GM12801 (cell line): Measurements from ENCODE around the gene MOSPD2.

Experiments
- CTCF ChIP-seq: IDR thresholded peaks from one replicate; pipeline ENCODE4 v1.5.1; 2011; ENCODE audit warnings: control low read depth; ENCODE audit not compliant: insufficient read length; ENCODE audit errors: extremely low read depth

The MOSPD2 gene

GRCh38 chrX:14927401-14927800, 54.2 kb downstream of the MOSPD2 start:
- TF ChIP-seq CTCF = no peak

- no peak for TF ChIP-seq CTCF
Observed at GRCh38 chrX:14930663-14931062, 57.4 kb downstream of the MOSPD2 start.

GRCh38 chrX:14932136-14932535, 58.9 kb downstream of the MOSPD2 start:
- no peak for TF ChIP-seq CTCF

GRCh38 chrX:14934423-14934822, 61.2 kb downstream of the MOSPD2 start:
- TF ChIP-seq CTCF = no peak

GRCh38 chrX:14936561-14936960, 63.3 kb downstream of the MOSPD2 start:
- TF ChIP-seq CTCF = no peak

- TF ChIP-seq CTCF = no peak
Observed at GRCh38 chrX:14939644-14940043, 66.4 kb downstream of the MOSPD2 start.

GRCh38 chrX:14941301-14941700, 68.1 kb downstream of the MOSPD2 start:
- no peak for TF ChIP-seq CTCF

- no peak for TF ChIP-seq CTCF
Observed at GRCh38 chrX:14942341-14942740, 69.1 kb downstream of the MOSPD2 start.
